HG03520 (cell line): ENCODE results near the gene CLASP2.

ENCODE experiments used
- ATAC-seq: cut with Tn5 transposase; IDR thresholded peaks from one replicate; pipeline ENCODE4 v1.9.1; 2021; ENCODE audit warnings: mild to moderate bottlenecking, moderate library complexity; ENCODE audit not compliant: unreplicated experiment

The CLASP2 gene

GRCh38 chr3:33639889-33640288, 78.2 kb downstream of the CLASP2 start:
- no peak for ATAC-seq

GRCh38 chr3:33637482-33637881, 80.6 kb downstream of the CLASP2 start:
- no peak for ATAC-seq

- ATAC-seq, result no peak
Measured at GRCh38 chr3:33636125-33636850, 81.8 kb downstream of the CLASP2 start.

DNA sequence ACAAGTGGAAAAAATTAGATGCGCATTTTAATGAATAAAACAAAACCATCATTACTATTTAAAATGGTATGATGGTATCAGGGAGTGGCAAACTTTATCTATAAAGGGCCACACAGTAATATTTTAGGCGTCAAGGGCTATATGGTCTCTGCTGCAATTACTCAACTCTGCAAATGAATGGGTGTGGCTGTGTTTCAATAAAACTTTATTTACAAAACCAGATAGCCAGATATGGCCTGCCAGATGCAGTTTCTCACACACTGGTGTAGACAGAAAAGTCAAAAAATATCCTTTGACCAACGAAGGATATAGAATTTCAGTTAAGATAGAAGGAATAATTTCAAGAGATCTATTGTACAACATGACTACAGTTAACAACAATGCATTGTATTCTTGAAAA, 83.8 kb downstream of the CLASP2 start:
- ATAC-seq, result no peak

GRCh38 chr3:33629219-33629618, 88.8 kb downstream of the CLASP2 start:
- ATAC-seq, result no peak

DNA sequence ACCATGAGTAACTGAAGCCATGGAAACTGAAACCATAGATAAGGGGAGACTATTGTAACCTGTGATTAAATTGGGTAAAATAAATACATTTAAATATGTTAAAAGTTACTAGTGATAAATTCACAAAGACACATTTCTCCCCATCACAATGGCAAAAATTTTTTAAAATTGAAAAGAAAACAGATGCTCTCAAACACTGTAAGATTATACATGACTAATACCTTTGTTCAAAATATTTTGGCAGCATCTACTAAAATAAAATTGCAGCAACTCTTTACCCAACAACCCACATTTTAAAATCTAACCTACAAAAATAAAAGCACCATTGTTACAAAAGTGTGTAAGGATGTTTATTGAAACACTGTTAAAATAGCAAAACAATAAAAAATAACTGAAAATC, 93.3 kb downstream of the CLASP2 start:
- no peak for ATAC-seq

DNA sequence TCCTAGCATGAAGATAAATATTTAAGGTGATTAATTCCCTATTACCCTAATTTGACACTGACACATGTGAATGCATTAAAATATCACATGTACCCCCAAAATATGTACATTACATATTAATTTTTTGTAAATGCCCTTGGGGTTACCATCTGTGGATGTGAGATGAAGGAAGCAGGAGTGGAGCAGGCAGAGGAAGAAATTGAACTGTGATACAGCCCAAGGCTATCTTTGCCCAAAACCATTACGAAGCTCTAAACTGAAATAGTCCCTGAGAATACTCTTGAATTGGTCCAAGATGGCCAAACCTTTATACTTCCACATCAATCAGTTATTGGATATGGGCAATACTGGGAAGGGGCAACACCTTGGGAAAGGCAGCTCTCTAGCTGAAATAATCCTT, 105.0 kb downstream of the CLASP2 start:
- ATAC-seq, result no peak

- no peak for ATAC-seq
Measured at GRCh38 chr3:33612607-33613006, 105.4 kb downstream of the CLASP2 start.

- ATAC-seq, result no peak
Measured at GRCh38 chr3:33602829-33603228, 115.2 kb downstream of the CLASP2 start.

DNA sequence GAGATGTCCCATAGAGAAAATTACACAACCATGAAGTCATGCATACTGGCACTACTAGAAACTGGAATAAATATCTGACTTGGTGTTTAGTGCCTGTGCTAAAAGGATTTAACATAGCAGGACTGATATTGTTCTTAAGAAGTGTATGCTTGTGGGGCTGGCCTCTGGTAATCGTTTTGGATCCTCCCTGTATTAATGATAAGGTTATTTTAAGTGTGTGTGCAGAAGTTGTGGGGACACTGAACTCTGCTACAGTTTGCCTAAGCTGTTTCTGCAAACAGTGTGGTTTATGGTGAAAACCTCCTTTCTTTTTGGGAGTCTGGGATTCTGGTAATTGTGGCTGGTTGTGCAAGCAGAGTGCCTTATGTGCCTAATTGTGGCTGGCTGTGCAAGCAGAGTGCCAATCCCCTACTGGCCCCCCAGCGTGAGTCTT, 120.8 kb downstream of the CLASP2 start:
- ATAC-seq, result no peak

DNA sequence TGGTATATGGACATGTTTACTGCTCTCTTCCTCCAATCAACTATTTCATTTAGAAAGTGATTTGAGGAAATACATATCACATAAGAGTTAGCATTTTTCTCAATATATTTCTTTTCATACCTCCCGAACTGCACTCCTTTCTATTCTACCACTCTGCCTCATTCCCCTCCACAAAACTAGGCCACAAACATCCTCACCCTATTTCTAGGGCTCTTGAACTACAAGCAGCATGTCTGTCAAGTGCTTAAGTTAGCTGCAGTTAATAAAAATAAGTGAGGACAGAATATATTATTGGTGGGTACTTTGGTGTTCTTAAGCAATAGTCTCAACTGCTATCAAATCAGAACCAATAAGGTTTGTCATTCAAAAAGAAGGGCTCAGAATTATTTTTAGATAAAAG, 125.1 kb downstream of the CLASP2 start:
- no peak for ATAC-seq

DNA sequence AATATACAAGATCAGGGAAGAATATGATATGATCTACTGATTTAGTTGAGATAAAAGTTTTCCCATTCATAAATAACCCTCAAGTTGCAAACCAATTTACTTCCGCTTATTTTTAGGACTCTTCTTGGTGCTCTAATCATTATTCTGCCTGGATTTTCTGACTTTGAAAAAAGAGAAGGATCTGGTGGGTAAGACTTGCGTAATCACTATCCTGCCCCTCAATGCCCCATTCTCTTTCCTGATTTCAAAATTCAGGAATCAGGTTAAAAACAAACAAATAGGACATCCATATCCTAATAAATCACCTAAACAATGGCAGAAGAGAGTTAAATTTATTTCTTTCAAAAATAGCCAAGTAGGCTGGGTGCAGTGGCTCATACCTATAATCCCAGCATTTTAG, 127.5 kb downstream of the CLASP2 start:
- ATAC-seq, result no peak

DNA sequence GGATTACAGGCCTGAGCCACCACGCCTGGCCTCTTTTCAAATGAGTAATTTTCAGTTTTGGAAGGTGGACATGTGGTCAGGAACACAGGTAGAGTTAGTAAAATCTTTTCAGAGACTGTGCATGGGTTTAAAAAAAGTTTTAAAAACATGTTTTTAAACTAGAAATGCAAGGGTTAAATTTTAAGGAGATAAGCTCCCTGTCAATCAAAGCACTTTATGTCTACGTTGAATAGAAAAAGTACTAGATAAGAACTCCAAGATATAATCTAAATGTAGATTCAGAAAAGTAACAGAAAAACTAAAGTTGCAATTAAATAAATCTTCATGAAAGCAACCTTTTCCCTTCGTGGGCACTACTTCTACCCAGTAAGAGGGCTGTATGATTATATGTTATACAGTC, 131.7 kb downstream of the CLASP2 start:
- ATAC-seq, result no peak

- ATAC-seq, result no peak
Measured at GRCh38 chr3:33582234-33582633, 135.8 kb downstream of the CLASP2 start.

DNA sequence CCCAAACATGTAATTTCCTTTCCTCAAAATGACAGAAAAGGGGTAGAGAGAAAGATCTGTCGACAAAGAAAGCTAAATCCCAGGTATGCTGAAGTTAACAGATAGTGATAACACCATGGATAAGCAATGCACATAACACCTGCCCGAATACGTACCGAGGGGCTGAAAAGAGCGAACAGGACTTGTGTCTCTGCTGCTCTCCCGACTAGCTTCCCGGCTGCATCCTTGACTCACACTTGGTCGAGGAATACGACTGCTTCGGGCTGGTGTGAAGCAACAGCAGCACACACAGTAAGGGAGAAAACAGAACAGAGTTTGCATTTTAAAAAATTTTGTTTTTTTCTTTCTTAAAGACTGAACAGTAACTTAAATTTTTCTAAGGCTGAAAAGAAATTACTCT, 136.4 kb downstream of the CLASP2 start:
- ATAC-seq, result no peak

- ATAC-seq, result no peak
Measured at GRCh38 chr3:33579840-33580239, 138.2 kb downstream of the CLASP2 start.

DNA sequence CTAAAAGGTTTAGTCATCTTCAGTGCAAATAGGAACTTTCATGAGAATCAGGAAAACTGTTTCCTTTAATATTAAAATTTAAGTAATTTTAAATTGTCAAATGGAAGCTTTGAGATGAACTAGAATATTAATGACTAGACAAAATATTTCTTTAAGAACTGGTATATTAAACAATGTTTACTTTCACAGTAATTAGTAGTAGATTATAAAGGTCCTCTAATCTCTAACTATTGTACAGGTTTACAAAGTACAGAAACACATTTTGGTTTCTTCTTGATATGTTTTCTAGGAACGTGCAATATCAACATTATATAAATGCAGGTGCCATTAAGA, 138.9 kb downstream of the CLASP2 start:
- no peak for ATAC-seq

- no peak for ATAC-seq
Measured at GRCh38 chr3:33578325-33579177, 139.5 kb downstream of the CLASP2 start.

DNA sequence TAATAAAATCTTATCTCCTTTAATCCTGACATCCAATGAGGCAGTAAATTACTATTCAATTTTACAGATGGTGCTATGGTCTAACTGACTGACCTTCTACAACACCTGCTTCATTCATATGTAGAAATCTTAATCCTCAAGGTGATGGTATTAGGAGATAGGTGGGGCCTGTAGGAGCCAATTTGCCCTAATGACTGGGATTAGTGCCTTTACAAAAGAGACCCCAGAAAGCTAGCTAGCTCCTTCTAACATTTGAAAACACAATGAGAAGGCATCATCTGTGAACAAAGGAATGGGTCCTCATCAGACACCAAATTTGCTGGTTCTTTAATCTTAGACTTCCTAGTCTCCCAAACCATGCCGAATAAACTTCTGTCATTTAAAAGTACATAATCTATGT, 140.5 kb downstream of the CLASP2 start:
- ATAC-seq, result no peak

DNA sequence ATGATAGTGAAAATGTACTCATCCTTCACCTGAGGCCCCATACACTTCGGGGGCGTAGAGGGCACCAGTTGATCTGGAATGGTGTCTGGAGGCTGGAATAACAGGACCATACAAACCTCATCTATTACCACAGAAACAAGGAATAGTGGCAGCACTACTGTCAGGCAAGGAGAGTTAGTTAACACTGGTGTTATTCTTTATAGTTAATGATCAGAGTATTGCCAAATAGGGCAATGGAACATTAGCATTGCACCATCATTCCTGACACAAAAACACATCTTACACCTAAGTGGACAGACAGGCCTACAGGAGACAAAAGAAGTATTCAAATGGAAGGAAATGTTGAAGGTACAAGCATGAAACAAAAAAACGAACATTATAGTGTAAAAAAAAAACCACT, 140.9 kb downstream of the CLASP2 start:
- no peak for ATAC-seq

- ATAC-seq, result no peak
Measured at GRCh38 chr3:33575311-33575710, 142.7 kb downstream of the CLASP2 start.

- no peak for ATAC-seq
Measured at GRCh38 chr3:33557829-33558228, 160.2 kb downstream of the CLASP2 start.
